Suprapubic skin (tissue), 4 donors: ENCODE results near the gene IMPA2. TPM values are rescaled to one million over a fixed set of nuclear protein-coding genes. Genes with fewer than 3 reads are reported as not detected.

Experiments used
- DNase-seq, 2 donors: peaks; one replicate each; pipeline ENCODE4 v3.0.0-alpha.2; 2019; ENCODE audit warnings: low spot score in 2 of 2
- H3K27ac ChIP-seq: fragments of 200-600 bp; sonication (generic); one replicate; pipeline ENCODE4 v1.5.1; 2019
- H3K27me3 ChIP-seq: fragments of 200-600 bp; sonication (generic); one replicate; pipeline ENCODE4 v1.5.1; 2019
- H3K36me3 ChIP-seq: fragments of 200-600 bp; sonication (generic); one replicate; pipeline ENCODE4 v1.5.1; 2019
- H3K4me1 ChIP-seq: fragments of 200-600 bp; sonication (generic); one replicate; pipeline ENCODE4 v1.5.1; 2019
- H3K4me3 ChIP-seq: fragments of 200-600 bp; sonication (generic); one replicate; pipeline ENCODE4 v1.5.1; 2019; ENCODE audit warnings: mild to moderate bottlenecking
- H3K9me3 ChIP-seq: fragments of 200-600 bp; sonication (generic); one replicate; pipeline ENCODE4 v1.5.1; 2019
- CTCF ChIP-seq, 2 donors: fragments of 200-600 bp in 1 of 2; fragments of 450-650 bp in 1 of 2; sonication (generic) in 1 of 2; IDR thresholded peaks; one replicate each; pipeline ENCODE4 v1.5.1; 2016 to 2019; ENCODE audit warnings: antibody characterized with exemption in 2 of 2, mild to moderate bottlenecking in 1 of 2, moderate library complexity in 1 of 2
- EP300 ChIP-seq: sonication (generic); formaldehyde crosslinking; IDR thresholded peaks from one replicate; pipeline ENCODE4 v1.6.1; 2017; ENCODE audit warnings: antibody characterized with exemption
- POLR2A ChIP-seq, 2 donors: fragments of 450-650 bp; IDR thresholded peaks; one replicate each; pipeline ENCODE4 v1.6.1; 2017; ENCODE audit warnings: antibody characterized with exemption in 2 of 2, mild to moderate bottlenecking in 2 of 2, moderate library complexity in 2 of 2
- POLR2AphosphoS5 ChIP-seq, 3 donors: sonication (generic); formaldehyde crosslinking; IDR thresholded peaks; one replicate each; pipeline ENCODE4 v1.6.1; 2017; ENCODE audit warnings: antibody characterized with exemption in 3 of 3
- WGBS: methylation state at CpG from one replicate; pipeline ENCODE4 v1.1.5; 2018; 5-methylcytosine and 5-hydroxymethylcytosine counted together
- total RNA-seq, 4 donors: library from RNA; depleted of rRNA; stranded (reverse); fragments of >200 nt; gene quantifications; one replicate each; pipeline ENCODE4 v1.1.0, GENCODE V29; 2016

The IMPA2 gene
- total RNA-seq, 4 donors from 2014 or later: 234 to 396 (median 363) TPM

GRCh38 chr18:11997466-11997865, 16.2 kb downstream of the IMPA2 start:
- TF ChIP-seq EP300 (no peak), POLR2A (IDR thresholded peaks at IDR 0.05) (no peak), POLR2AphosphoS5 (IDR thresholded peaks at IDR 0.05) (no peak), CTCF (IDR thresholded peaks at IDR 0.05) (no peak)
- no peaks in the 10 kb centered on the region for H3K9me3 ChIP-seq
- H3K4me1 ChIP-seq: peaks cover 44% of the 10 kb centered on the region
- H3K27ac ChIP-seq: no peak overlapping the region
- peaks cover 18% of the 10 kb centered on the region for H3K36me3 ChIP-seq
- peak in 1 of 2 donors; percentile 49 for DNase-seq
- H3K27me3 ChIP-seq: no peaks in the 10 kb centered on the region
- 63% methylated on average over 9 of the region's 9 CpGs for WGBS
- H3K4me3 ChIP-seq: no peak overlapping the region

DNA sequence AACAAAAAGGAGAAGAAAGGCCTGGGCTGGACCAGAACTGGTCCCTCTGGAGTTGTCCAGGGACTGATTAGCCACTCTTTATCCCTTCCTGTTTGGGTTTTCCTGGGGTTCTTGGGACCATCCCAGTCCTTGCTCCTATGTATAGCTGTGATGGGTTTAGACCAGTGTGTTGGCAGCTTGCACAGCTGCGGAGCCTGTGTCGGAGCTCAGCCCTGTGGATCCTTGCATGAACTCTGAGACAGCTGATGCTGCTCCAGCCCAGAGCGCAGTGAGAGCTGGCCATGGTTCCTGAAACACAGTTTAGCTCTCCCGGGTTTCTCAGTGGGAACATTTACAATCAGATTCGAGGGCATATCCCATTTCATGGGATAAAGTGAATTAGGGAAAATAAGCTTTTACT, 16.9 kb downstream of the IMPA2 start:
- H3K27me3 ChIP-seq: no peaks in the 10 kb centered on the region
- DNase-seq: peak in 1 of 2 donors; percentile 44
- WGBS: 30% methylated on average over 5 of the region's 5 CpGs
- H3K4me1 ChIP-seq: peaks cover 44% of the 10 kb centered on the region
- H3K27ac ChIP-seq: no peak overlapping the region
- no peaks in the 10 kb centered on the region for H3K9me3 ChIP-seq
- no peak for TF ChIP-seq POLR2AphosphoS5 (IDR thresholded peaks at IDR 0.05)
- TF ChIP-seq EP300: no peak
- TF ChIP-seq POLR2A (IDR thresholded peaks at IDR 0.05): no peak
- TF ChIP-seq CTCF (IDR thresholded peaks at IDR 0.05): no peak
- no peak overlapping the region for H3K4me3 ChIP-seq
- peaks cover 18% of the 10 kb centered on the region for H3K36me3 ChIP-seq

DNA sequence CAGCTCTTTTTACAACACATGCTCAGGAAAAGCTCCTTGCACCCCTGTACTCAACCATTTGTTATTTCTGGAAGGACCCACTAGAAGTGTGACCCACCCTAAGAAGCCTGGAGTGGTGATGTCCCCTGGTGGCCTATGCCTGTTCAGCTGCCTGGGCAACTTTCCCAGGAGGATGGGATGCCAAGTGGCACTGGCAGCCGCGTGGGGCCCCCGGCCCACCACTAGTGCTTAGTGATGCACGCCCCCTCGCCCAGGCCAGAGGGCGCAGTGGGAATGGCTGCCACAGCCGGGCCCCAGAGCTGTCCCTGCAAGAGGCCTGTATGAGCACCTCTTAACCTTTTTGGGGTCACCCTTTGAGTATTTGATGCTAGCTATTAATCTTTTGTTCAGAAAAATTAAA, 18.1 kb downstream of the IMPA2 start:
- Histone ChIP-seq H3K27me3 (no peaks in the 10 kb centered on the region), H3K36me3 (peaks cover 18% of the 10 kb centered on the region), H3K4me1 (peaks cover 33% of the 10 kb centered on the region), H3K27ac (no peak overlapping the region), H3K4me3 (no peak overlapping the region), H3K9me3 (no peaks in the 10 kb centered on the region)
- TF ChIP-seq POLR2A (IDR thresholded peaks at IDR 0.05) (no peak), POLR2AphosphoS5 (IDR thresholded peaks at IDR 0.05) (no peak), EP300 (no peak), CTCF (IDR thresholded peaks at IDR 0.05) (no peak)
- WGBS: no CpG with 5 or more reads among the region's 7 CpGs
- DNase-seq: peak in 1 of 2 donors; percentile 54

DNA sequence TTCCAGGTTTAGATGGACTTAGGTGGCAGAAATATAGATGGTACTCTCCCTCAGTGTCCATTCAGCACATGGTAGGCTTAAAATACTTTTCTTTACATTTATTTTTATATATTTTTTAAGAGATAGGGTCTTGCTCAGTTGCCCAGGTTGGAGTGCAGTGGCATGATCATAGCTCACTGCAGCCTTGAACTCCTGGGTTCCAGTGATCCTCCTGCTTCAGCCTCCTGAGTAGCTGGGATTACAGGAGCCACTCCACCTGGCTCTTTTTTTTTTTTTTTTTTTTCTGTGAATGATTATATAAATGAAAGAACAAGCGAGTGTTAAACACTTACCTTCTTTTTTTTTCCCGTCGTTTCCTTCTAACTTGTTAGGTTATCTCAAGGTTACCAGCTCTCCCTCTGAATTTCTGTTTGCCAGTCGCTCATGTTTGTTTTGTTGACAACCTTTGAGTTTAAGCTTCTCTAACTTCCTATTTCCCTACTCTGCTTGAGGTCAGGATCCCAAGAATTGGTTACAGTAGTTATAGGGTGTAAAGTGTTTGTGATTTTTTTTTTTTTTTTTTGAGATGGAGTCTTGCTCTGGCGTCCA, 18.9 kb downstream of the IMPA2 start:
- H3K4me1 ChIP-seq: peaks cover 29% of the 10 kb centered on the region
- H3K27me3 ChIP-seq: no peaks in the 10 kb centered on the region
- 95% methylated on average over 5 of the region's 5 CpGs for WGBS
- no peaks in the 10 kb centered on the region for H3K9me3 ChIP-seq
- TF ChIP-seq POLR2A (IDR thresholded peaks at IDR 0.05): no peak
- H3K27ac ChIP-seq: no peak overlapping the region
- no peak overlapping the region for H3K4me3 ChIP-seq
- peaks cover 18% of the 10 kb centered on the region for H3K36me3 ChIP-seq
- no peak for DNase-seq

DNA sequence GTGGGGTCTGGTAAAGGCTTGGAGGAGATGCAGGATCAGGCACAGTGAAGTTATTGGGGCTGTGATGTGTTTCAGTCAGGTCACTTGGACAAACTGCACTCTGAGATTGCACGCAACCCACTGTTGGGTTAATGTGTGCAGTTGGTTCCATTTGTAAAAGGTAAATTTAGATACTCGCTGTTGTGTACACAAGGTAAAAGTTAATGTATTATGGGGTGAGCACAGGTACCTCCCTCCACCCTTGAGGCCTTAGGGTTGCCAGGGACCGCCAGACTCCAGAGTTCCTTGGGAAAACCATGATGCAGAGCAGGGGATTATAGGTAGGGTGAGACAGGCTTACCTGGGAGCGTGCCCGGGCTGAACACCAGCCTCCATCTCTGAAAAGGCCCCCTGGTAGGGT, 20.1 kb downstream of the IMPA2 start:
- peaks cover 25% of the 10 kb centered on the region for H3K4me1 ChIP-seq
- H3K4me3 ChIP-seq: no peak overlapping the region
- peaks cover 22% of the 10 kb centered on the region for H3K36me3 ChIP-seq
- WGBS: 90% methylated on average over 5 of the region's 5 CpGs
- peak in 1 of 2 donors; percentile 32 for DNase-seq
- no peaks in the 10 kb centered on the region for H3K27me3 ChIP-seq
- TF ChIP-seq CTCF (IDR thresholded peaks at IDR 0.05) (no peak), POLR2AphosphoS5 (IDR thresholded peaks at IDR 0.05) (no peak), EP300 (no peak), POLR2A (IDR thresholded peaks at IDR 0.05) (no peak)
- no peaks in the 10 kb centered on the region for H3K9me3 ChIP-seq
- no peak overlapping the region for H3K27ac ChIP-seq

GRCh38 chr18:12003894-12004293, 22.6 kb downstream of the IMPA2 start:
- DNase-seq: no peak
- H3K36me3 ChIP-seq: peaks cover 27% of the 10 kb centered on the region
- H3K9me3 ChIP-seq: no peaks in the 10 kb centered on the region
- H3K27ac ChIP-seq: no peak overlapping the region
- no peaks in the 10 kb centered on the region for H3K27me3 ChIP-seq
- no peak overlapping the region for H3K4me3 ChIP-seq
- no peak for TF ChIP-seq POLR2A (IDR thresholded peaks at IDR 0.05)
- no peak for TF ChIP-seq POLR2AphosphoS5 (IDR thresholded peaks at IDR 0.05)
- no peak for TF ChIP-seq EP300
- TF ChIP-seq CTCF (IDR thresholded peaks at IDR 0.05): no peak
- 67% methylated on average over 1 of the region's 1 CpG for WGBS
- H3K4me1 ChIP-seq: peaks cover 15% of the 10 kb centered on the region
